RPMI8226 (cell line): ENCODE data around the gene BCAS1.

Experiments
- DNase-seq: peaks from one replicate; pipeline ENCODE4 v3.0.0-alpha.2; 2015

Gene BCAS1

DNA sequence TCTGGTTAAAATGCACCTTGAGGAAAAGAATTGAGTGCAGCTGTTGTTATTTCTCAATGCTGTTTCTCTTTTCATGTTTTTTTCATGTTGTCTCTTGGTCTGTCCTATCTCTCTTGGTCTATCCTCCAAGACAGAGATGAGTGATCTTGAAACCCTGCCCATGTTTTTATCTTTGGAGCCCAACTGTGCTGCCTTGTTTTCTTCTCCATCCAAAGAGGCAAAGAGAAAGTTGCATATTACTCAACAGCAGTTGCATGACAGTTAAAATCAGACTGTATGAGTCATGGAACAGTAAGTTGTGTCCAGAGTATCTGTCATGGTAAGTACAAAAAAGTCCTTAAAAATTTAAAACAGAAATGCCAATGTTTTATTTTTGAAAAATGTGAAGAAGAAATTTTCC is 26.2 kb downstream of the BCAS1 start:
- DNase-seq, result no peak

DNA sequence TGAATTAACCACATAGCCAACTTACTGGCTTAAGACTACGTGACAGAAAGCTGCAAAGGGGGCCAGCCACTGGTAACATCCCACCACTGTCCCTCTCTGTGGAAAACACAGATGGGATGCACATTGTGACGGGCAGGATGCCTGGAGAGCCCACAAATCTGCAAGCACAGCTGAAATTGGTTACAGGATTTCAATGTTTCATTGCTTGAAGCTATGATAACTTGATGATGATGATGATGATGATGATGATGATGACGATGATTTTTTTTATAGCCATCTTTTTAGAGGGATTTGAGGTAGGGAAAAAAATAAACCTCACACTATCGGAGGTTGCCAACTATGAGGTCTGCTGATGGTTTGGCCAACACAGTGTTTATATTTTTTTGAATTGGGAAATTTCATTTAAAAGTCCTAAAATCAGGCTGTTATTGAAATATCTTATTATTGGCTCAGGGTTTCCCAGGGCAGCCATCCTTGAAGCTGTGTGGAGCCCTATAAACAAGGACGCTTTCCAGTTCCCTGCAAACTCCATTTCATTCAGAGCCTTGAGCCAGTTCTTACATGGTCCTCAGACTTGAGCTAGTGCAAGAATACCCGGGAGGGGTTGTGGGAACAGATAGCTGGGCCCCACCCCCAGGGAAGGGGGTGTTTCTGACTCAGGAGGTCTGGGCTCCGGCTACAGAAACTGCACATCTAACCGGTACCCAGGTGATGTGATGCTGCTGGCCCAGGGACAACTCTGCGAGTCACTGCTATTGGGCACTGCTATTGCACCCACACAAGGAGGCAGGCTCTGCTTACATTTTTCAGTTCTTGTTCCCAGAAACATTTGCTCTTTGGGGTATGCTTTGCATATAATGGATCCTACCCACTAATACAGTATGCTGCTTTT is 27.1 kb downstream of the BCAS1 start:
- no peak for DNase-seq

DNA sequence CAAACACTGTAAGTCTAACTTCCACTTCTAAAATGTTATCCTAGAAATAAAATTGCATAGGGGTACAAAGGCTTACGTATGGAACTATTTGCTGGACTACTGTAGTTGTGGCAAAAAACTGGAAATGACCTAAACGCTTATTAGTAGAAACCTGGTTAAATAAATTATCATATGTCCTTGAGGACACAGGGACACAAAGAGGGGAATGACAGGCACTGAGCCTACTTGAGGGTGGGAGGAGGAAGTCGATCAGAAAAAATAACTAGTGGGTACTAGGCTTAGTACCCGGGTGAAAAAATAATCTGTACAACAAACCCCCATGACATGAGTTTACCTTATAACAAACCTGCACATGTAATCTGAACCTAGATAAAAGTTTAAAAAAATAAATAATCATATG is 28.4 kb downstream of the BCAS1 start:
- no peak for DNase-seq

DNA sequence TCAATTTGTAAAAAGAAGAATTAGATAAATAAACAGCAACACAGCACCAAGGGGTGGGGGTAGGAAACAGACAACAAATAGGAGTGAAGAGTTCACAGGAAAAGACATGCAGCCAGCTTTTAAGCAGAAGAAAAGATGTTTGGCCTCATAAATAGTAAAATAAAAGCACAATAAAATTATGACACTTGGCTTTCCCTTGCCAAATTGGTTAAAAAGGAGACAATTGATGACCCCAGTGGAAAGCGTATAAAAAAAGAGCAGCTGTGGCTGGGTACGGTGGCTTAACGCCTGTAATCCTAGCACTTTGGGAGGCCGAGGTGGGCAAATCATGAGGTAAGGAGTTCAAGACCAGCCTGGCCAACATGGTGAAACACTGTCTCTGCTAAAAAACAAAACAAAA is 29.1 kb downstream of the BCAS1 start:
- DNase-seq, result no peak

DNA sequence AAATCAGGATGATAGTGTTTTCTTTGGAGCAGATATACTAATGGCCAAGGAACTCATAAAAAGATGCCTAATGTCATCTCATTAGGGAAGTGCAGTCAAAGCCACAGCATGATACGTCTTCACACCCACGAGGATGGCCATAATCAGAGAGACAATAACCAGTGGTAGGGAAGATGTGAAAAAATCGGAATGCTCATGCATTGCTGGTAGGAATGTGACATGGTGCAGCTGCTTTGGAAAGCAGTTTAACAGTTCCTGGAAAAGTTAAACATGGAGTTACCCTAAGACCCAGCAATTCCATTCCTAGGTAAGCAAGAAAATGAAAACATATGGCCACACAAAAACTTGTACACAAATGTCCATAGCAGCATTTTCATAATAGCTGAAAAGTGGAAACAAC is 29.9 kb downstream of the BCAS1 start:
- no peak for DNase-seq

DNA sequence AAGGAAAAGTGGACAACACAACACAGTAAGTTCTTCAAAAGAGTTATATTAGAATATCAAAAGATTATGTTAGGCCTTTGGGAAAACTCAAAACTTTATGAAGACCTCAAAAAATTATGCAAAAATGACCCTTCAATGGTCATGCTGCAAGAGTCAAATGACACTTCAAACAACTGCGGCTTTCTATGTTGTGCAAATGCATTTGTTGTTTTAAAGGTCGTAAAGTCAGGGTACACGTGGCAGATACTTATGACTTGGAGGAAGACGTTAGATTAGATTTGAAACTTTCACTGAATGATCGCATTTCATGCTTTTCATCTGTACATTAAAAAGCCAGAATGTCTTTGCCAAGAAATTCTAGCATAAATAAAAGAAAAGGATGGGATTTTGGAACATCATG is 31.4 kb downstream of the BCAS1 start:
- DNase-seq, result no peak

DNA sequence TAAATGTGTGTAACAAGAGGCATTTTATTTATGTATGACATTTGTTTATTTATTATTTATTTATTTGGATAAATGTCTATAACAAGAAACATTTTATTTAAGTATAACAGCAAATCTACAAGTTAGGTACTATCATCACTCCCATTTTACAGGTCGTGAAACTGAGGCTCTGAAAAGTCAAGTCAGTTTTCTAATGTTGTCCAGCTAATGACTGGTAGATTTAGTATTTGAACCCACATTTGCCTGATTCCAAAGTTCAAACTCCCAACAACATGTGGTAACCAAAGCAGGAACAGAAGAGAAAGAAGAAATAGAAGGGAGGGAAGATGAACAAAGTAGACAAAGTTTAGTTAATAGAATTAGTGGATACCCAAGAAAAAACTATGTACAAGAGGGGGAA is 32.9 kb downstream of the BCAS1 start:
- no peak for DNase-seq

DNA sequence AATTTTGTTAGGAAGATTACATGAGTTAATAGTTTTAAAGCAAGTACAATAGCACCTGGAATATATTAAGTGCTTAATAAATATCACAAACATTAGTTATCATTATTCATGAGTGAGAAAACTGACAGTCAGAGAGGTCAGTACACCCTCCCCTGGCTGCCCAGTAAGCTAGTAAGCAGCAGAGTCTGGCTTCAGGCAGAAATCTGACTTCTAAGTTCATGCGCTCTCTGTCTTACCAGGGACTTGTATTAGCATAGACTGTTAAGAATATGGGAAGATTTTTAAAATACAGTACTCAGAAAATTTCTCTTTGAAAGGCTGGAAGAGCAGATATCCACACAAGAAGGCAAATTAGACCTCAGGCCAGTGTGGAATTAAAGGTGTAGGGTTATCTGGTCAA is 40.8 kb downstream of the BCAS1 start:
- no peak for DNase-seq

DNA sequence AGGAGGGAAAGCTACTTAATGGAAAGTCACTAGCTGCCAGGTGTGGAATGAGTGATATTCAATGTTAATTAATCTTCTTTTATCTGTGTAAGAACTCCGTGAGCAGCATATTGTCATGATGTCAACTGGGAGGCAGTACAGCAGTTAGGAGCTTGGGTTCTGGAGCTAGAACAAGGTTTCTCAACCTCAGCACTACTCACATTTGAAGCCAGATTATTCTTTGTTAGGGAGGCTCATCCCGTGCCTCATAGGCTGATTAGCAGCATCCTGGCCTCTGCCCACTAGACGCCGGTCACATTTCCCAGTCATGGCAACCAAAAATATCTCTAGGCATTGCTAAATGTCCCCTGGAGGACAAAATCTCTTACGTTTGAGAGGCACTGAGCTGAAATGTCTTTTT is 41.2 kb downstream of the BCAS1 start:
- no peak for DNase-seq

DNA sequence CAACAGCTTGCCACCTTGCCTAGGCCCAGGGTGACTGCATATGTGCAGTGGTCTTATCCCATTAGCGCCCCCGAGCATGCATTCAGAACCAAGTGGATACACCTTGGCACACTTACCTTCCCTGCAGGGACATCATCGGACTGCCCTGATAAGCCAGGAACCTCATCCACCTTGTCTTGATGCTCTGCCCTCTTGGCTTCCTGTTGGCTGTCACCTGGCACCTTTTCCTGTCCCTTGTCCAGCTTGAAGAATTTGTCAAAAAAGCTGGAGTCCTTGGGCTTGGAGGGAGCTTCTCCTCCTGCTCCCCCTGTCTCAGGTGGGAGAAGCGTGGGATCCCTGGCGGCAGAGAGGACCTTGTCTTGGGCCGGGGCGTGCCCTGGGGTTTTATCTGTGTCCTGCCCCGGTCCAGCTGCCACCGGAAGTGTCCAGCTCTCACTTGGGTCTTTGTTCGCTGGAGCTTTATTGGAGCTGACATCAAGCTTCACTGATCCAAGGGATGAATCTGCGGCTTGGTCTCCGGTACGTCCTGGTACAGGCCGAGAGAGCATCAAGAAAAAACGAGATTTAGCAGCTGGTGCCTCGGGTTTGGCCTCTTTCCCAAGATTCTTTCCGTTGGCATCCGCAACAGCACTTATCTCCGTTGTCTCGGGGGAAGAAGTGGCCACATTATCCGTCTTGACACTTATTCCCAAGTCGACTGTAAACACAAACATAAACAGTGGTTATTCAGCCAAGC is 42.0 kb downstream of the BCAS1 start:
- no peak for DNase-seq

DNA sequence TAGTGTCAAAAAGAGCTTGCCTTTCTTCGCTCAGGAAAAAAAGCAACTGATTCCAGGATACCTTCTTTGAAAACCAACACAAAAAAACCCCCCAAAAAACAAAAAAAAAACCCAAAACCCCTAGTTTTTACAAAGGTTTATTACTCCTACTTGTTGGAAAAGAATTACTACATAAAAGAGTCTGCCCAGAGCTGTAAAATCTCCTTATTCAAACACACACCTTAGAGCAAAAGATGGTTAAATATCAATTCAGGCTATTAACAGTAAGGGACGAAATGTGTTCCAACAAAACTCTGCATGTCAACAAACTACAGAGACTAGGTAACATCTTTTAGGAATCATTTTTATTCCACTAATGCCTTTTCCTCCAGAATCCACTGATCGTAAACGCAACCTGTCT is 42.7 kb downstream of the BCAS1 start:
- DNase-seq, result no peak

DNA sequence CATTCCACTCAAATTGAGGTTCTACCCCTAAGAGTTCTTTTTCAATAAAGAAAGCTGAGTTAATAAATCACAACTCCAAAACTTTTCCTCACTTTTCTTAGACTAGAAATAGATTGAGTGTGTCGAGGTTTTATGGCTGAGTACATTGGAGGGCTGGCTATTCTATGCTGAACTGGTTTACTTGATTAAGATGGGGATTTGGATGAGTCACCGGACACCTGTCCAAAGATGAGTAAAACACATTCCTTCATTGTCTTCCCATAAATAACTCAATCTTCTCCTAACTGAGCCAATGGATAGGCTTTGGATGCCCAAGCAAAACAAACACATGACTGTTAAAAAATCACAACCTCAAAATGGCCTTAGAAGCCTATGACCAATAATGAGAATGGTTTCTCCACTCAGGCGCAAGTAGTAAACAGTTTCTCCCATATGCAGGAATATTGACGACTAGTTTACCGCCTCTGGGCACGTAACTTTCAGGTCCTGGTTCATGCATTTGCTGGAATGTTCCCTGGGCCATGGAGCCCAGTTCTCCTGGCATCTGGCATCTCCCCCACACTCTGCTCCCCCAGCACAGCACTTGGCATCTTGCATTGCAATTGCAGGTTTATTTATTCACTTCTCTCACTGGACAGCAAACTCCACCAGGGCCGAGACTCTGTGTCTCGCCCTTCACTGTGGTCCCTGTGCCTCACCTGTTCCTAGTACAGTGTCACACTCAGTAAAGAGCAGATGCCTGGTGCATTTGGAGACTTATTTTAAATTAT is 43.9 kb downstream of the BCAS1 start:
- DNase-seq, result no peak

DNA sequence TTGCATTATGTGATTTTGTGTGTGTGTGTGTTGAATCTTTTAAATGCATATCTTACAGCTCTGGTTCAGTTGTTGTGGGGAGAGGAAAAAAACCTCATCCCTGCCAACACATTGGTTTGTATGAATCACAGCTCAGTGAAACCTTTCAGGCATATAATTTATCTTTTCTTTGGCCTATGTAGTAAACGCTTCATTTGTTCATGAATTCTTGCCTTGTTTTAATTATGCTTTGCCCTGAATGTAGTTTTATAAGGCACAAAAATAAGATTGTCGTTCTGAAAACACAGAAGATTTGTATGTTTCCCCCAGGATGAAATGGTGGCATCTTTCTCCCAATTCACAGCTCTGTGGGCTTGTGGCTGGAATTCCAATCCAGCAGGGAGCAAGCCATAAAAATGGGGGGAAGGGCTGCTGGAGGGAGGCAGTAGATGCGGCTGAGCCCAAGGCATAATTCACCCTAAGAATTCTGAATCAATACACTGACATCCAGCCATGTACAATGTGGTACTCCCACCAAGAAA is 45.1 kb downstream of the BCAS1 start:
- no peak for DNase-seq

DNA sequence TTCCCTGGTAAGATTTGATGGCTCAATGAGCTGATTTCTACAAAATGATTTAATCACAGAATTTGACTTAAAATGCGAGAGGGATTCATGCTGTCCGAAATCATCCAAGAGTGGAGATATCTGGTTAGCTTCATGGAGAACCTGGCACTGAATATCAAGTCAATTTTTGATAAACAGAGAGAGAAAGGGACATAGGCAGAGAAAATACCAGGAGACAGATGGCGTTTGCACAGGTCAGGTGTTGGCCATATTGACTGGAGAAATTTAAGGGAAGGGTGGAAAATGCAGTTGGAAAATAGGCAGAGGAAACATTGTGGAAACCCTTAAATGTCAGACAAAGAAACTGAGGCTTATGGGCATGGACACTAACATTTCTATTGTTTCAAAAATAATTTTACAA is 47.0 kb downstream of the BCAS1 start:
- DNase-seq, result no peak

DNA sequence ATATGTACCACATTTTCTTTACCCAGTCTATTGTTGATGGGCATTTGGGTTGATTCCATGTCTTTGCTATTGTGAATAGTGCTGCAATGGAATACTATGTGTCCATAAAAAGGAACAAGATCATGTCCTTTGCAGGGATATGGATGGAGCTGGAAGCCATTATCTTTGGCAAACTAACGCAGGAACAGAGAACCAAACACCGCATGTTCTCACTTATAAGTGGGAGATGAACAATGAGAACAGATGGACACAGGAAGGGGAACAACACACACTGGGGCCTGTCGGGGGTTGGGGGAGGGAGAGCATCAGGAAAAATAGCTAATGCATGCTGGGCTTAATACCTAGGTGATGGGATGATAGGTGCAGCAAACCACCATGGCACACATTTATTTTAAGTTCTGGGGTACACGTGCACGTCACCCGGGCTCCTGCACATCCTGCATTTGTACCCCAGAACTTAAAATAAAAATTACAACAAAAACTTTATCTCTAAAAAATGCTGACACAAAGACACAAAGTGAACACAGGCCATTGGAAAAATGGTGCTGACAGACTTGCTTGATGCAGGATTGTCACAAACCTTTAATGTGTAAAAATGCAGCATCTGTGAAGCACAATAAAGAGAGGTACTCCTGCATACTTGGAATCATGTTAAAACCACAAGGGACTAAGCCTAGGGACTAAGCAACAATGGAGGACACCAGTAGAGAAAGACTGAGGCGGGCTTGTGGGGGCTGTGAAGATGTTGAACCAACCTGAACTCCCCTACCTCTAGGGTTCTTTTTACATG is 48.8 kb downstream of the BCAS1 start:
- DNase-seq, result no peak

DNA sequence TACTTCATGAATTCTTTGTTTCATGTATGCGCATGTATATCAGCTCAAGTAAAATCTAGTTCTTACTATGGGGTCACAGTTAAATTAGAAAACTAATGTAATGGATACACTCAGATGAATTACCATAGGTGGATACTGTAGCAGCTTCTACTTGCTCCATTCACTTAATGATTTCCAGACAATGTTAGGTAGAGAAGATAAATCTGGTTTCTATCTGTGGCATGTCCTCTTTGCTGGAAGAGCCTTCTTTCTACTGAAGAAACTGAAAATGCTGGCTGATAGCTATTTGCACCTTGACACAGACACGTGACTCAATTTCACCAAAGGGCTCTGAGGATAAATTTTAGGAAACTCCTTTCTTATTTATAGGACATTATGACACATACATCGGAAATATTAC is 49.5 kb downstream of the BCAS1 start:
- no peak for DNase-seq

DNA sequence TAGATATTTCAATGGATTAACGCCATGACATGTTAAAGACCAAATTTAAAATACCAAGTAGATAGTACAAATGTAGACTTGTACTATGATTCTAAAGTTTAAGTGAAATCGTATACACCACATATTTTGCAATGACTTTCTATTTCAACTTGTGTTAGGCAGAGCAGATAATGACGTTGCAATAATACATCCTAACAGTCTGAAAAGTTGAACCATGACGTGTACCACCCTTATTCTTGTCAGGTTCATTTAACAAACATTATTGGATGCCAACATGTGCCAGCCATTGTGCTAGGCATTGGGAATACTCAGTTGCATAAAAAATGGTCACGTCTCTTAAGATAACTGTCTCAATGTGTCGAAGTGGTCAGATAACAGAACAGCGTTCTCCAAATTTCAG is 50.0 kb downstream of the BCAS1 start:
- no peak for DNase-seq

DNA sequence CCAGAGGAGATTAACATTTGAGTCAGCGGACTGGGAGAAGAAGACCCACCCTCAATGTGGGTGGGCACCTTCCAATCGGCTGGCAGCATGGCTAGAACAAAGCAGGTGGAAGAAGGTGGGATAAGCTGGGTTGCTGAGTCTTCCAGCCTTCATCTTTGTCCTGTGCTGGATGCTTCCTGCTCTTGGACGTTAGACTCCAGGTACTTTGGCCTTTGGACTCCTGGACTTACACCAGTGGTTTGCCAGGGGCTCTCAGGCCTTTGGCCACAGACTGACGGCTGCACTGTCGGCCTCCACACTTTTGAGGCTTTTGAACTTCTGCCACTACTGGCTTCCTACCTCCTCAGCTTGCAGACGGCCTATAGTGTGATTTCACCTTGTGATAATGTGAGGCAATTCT is 50.8 kb downstream of the BCAS1 start:
- DNase-seq, result no peak

DNA sequence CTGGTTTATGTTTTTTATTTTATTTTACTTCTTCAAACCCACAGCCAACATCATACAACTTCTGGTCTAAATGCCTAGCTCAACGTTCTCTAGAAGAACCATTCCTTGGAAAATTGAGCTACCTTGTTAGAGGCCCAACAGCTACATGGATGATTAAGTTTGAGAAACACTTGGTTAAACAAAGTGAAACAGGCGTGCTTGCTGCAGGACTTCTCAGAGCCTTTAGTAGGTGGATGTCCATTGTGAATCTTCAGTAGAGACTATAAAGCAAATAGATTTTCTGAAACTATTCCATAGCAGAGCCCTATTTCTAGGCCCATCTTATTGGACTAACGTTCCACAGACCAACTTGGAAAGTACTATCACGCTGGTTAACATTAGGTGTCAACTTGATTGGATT is 51.3 kb downstream of the BCAS1 start:
- DNase-seq, result no peak

DNA sequence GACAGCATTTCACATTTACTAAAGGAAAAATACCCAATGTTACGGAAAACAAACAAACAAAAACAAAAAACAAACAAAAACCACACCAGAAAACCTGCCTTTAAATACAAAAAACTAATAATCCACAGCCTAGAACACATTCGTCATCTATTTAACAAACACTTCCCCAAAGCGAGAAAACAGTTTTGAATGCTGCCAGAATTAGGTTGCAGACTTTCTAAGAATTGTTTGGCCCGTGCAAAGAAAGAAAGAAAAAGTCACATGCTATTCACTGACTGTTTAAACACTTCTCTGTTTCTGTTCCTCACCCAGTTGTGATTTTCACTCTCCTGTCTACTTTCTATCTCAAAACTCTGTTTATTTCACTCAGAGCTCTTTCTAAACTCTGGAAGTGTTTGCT is 52.5 kb downstream of the BCAS1 start:
- DNase-seq, result no peak

DNA sequence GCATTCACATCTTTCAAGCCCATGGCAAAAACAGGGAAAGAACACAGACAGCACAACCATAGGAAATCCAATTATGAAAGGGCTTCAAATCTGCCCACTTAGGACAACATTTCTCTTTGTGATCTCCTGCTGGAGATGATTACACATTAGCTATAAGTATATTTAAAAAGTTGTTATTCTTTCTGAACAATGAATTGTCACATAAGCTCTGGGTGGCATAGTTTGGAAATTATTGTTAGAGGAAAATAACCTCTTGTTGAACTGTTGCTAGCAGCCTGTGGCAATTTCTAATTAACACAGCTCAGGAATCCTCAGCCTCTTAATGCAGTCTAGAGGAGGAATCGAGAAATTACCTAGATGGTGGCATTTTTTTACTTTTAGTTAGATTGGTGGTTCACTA is 54.9 kb downstream of the BCAS1 start:
- DNase-seq, result no peak

DNA sequence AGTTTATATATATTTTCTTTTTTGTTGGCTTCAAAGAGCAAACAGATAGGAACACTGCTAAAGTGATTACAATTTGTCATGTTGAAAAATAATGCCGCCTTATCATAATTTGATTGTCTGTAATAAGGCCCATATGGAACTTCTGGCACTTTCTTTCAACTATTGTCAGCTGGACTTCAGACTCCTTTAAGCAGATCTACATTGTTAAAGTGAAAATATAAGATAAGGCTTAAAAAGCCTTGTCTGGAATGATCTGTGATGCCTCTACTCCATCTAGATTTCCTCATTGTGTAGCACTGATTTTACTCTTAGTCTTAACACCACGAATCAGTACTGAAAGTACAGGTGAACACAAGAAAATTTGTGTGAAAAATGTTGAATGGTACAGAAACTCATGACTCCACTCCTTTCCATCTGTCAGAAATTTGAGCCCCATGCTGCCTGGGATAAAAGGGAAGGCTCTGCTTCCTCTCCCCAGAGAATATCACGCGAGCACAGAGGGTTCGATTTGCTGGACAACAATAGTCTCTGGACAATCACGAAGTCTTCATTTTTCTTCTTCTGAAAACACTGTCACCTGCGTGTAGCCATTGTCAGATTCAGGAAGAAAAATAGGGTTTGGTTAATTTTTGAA is 56.0 kb downstream of the BCAS1 start:
- DNase-seq, result no peak
